Posterior vena cava (tissue), 2 donors: Measurements from ENCODE around the gene GTPBP3. TPM values are rescaled to one million over a fixed set of nuclear protein-coding genes. Genes with fewer than 3 reads are reported as not detected.
A peak's percentile ranks its signal among the peaks of the same experiment; 100 is the strongest.

Experiments used
- DNase-seq: peaks from one replicate; pipeline ENCODE4 v3.0.0-alpha.2; 2020; ENCODE audit warnings: low spot score
- intact Hi-C, 2 donors: fragments of 100-400 bp; cut with DNase I; formaldehyde crosslinking; loops; one replicate each; pipeline versions ENCODE4 v1.14.1 to v1.14.2; 2022 to 2023
- total RNA-seq, 2 donors: library from RNA; stranded (reverse); fragmentation: NEBNext Ultra II Directional; extraction: Animal tissue kit (Norgen Biotek cat#: 25700); gene quantifications; one replicate each; pipeline ENCODE4 v1.2.1, GENCODE V29; 2021
- donor health status: DM: yes; HTN: yes; CAD: no.
- donor health status: DM: yes; HTN: yes; CAD: no.

Gene GTPBP3
- total RNA-seq, 2 donors from 2014 or later, result 12.7 to 15.8 TPM

GRCh38 chr19:17305517-17306284 is 31.7 kb upstream of the GTPBP3 start, which contains the start of gene MRPL34:
MRPL34 (plus strand) TSS chr19:17305872; CDS start chr19:17305893, 21 bp downstream.
- peak; percentile 98 for DNase-seq
- intact Hi-C loops, result no loop called here

- intact Hi-C loops, result no loop called here
Measured at GRCh38 chr19:17306285-17306714, 31.1 kb upstream of the GTPBP3 start.

GRCh38 chr19:17307876-17308377 is 29.4 kb upstream of the GTPBP3 start:
- no peak for DNase-seq
- intact Hi-C loops, result no loop called here

More at GRCh38 chr19:17306285-17306714, 31.1 kb upstream of the GTPBP3 start:
- DNase-seq, result peak; percentile 81

GRCh38 chr19:17309198-17309964 is 28.0 kb upstream of the GTPBP3 start, which contains the start of gene DDA1:
DDA1 (plus strand) TSS chr19:17309563; CDS start chr19:17309655, 92 bp downstream.
- intact Hi-C loops, result no loop called here

GRCh38 chr19:17309965-17310461 is 27.3 kb upstream of the GTPBP3 start:
- intact Hi-C loops, result no loop called here
- DNase-seq, result no peak

More at GRCh38 chr19:17309198-17309964, 28.0 kb upstream of the GTPBP3 start, which contains the start of gene DDA1:
- DNase-seq, result peak; percentile 100

- DNase-seq, result no peak
- intact Hi-C loops, result no loop called here
Measured at GRCh38 chr19:17311455-17312188, 25.7 kb upstream of the GTPBP3 start.

GRCh38 chr19:17312189-17313113 is 24.9 kb upstream of the GTPBP3 start:
- DNase-seq, result no peak
- intact Hi-C loops, result no loop called here

- DNase-seq, result no peak
- intact Hi-C loops, result no loop called here
Measured at GRCh38 chr19:17314007-17314593, 23.3 kb upstream of the GTPBP3 start.

GRCh38 chr19:17318966-17319365 is 18.4 kb upstream of the GTPBP3 start:
- DNase-seq, result no peak
- intact Hi-C loops, result no loop called here

- intact Hi-C loops, result no loop called here
- DNase-seq, result peak; percentile 77
Measured at GRCh38 chr19:17319473-17320238, 17.7 kb upstream of the GTPBP3 start.

- DNase-seq, result peak; percentile 77
- intact Hi-C loops, result no loop called here
Measured at GRCh38 chr19:17320435-17320834, 16.9 kb upstream of the GTPBP3 start.

- intact Hi-C loops, result no loop called here
- DNase-seq, result peak; percentile 77
Measured at GRCh38 chr19:17321655-17322489, 15.5 kb upstream of the GTPBP3 start.

- intact Hi-C loops, result no loop called here
- no peak for DNase-seq
Measured at GRCh38 chr19:17322854-17323253, 14.5 kb upstream of the GTPBP3 start.

- no peak for DNase-seq
- intact Hi-C loops, result no loop called here
Measured at GRCh38 chr19:17323300-17323963, 13.9 kb upstream of the GTPBP3 start.

- no peak for DNase-seq
- intact Hi-C loops, result no loop called here
Measured at GRCh38 chr19:17323964-17324332, 13.4 kb upstream of the GTPBP3 start.
